CD4-positive, alpha-beta T cell (primary cell): ENCODE results near the gene CASP4. TPM values are rescaled to one million over a fixed set of nuclear protein-coding genes. Genes with fewer than 3 reads are reported as not detected.

Source experiments
- ATAC-seq: fragments of 200-7000 bp; cut with Tn5 transposase; one replicate; pipeline ENCODE4 v1.10.0; 2022; ENCODE audit warnings: mild to moderate bottlenecking; ENCODE audit not compliant: poor library complexity
- CTCF ChIA-PET: fragments of 350-600 bp; sonication (Branson Sonifier 250); formaldehyde crosslinking; loops from one replicate; lab custom pipeline; 2021; ENCODE audit warnings: antibody characterized with exemption, inconsistent platforms; lab: Charles Lee
- POLR2A ChIA-PET: fragments of 350-600 bp; sonication (Branson Sonifier 250); formaldehyde crosslinking; loops from one replicate; lab custom pipeline; 2021; ENCODE audit warnings: antibody characterized with exemption, inconsistent platforms; lab: Charles Lee
- DNase-seq, 14 experiments: peaks; one replicate each; pipeline ENCODE4 v3.0.0-alpha.2; 2013 to 2020; ENCODE audit warnings: mixed read lengths in 2 of 14
- H3K27ac ChIP-seq, 2 donors: one replicate each; pipeline versions ENCODE4 v1.5.1 to v1.7.0; 2013; ENCODE audit warnings: low read length in 2 of 2, low read depth in 1 of 2, mild to moderate bottlenecking in 1 of 2
- H3K27me3 ChIP-seq, 2 experiments: 1 replicate in 1 of 2; 2 replicates in 1 of 2; pipeline versions ENCODE4 v1.6.1 to v1.7.0; 2013; ENCODE audit warnings: low read length in 2 of 2, control low read depth in 1 of 2, mild to moderate bottlenecking in 1 of 2, moderate library complexity in 1 of 2; ENCODE audit not compliant: insufficient read depth in 2 of 2, control insufficient read depth in 1 of 2
- H3K36me3 ChIP-seq: one replicate; pipeline ENCODE4 v1.6.1; 2013; ENCODE audit warnings: low read length, control low read depth; ENCODE audit not compliant: insufficient read depth
- H3K4me1 ChIP-seq: one replicate; pipeline ENCODE4 v1.6.1; 2013; ENCODE audit warnings: low read length, control low read depth; ENCODE audit not compliant: insufficient read depth
- H3K4me3 ChIP-seq: one replicate; pipeline ENCODE4 v1.5.1; 2013; ENCODE audit warnings: mild to moderate bottlenecking, low read length, moderate library complexity
- H3K9me3 ChIP-seq, 2 experiments: 1 replicate in 1 of 2; 2 replicates in 1 of 2; pipeline versions ENCODE4 v1.6.1 to v1.7.0; 2013; ENCODE audit warnings: low read length in 2 of 2, mild to moderate bottlenecking in 2 of 2, control low read depth in 1 of 2, moderate library complexity in 1 of 2; ENCODE audit not compliant: control insufficient read depth in 1 of 2, insufficient read depth in 1 of 2
- H3K27ac Mint-ChIP-seq: one replicate; pipeline ENCODE4 v1.8.0; 2020; ENCODE audit warnings: mixed read lengths
- H3K27me3 Mint-ChIP-seq: one replicate; pipeline ENCODE4 v1.8.0; 2021; ENCODE audit warnings: mixed read lengths
- H3K36me3 Mint-ChIP-seq: one replicate; pipeline ENCODE4 v1.8.0; 2021; ENCODE audit warnings: low read depth, mixed read lengths
- H3K4me1 Mint-ChIP-seq: one replicate; pipeline ENCODE4 v1.8.0; 2021; ENCODE audit warnings: low read depth, mixed read lengths
- H3K4me3 Mint-ChIP-seq: one replicate; pipeline ENCODE4 v1.8.0; 2020; ENCODE audit warnings: mild to moderate bottlenecking, mixed read lengths
- H3K9me3 Mint-ChIP-seq: one replicate; pipeline ENCODE4 v1.8.0; 2020; ENCODE audit warnings: mixed read lengths
- intact Hi-C, 2 experiments: fragments of 100-400 bp; cut with DNase I in 1 of 2; cut with micrococcal nuclease in 1 of 2; formaldehyde crosslinking; loops; one replicate each; pipeline versions ENCODE4 v1.15.1 to v1.9.0; 2023 to 2025; cut with DNase I, micrococcal nuclease
- total RNA-seq, 174 experiments: library from RNA in 2 of 174; stranded (reverse) in 2 of 174; gene quantifications; one replicate each; pipeline ENCODE4 v1.2.3 and lab custom pipeline; 2021 to 2026
- TF ChIP-seq, protein P1 (sequence below): fragments of 200-600 bp; IDR thresholded peaks from one replicate; pipeline ENCODE4 v1.8.0; 2022; ENCODE audit warnings: antibody characterized with exemption, mild to moderate bottlenecking

CASP4 gene
- total RNA-seq, 2 experiments from 2014 or later, result 54.3 to 56.3 TPM

- no peaks in the 10 kb centered on the region for H3K4me1 ChIP-seq
- TF ChIP-seq, protein P1, sequence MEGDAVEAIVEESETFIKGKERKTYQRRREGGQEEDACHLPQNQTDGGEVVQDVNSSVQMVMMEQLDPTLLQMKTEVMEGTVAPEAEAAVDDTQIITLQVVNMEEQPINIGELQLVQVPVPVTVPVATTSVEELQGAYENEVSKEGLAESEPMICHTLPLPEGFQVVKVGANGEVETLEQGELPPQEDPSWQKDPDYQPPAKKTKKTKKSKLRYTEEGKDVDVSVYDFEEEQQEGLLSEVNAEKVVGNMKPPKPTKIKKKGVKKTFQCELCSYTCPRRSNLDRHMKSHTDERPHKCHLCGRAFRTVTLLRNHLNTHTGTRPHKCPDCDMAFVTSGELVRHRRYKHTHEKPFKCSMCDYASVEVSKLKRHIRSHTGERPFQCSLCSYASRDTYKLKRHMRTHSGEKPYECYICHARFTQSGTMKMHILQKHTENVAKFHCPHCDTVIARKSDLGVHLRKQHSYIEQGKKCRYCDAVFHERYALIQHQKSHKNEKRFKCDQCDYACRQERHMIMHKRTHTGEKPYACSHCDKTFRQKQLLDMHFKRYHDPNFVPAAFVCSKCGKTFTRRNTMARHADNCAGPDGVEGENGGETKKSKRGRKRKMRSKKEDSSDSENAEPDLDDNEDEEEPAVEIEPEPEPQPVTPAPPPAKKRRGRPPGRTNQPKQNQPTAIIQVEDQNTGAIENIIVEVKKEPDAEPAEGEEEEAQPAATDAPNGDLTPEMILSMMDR, result no peak
- no peaks in the 10 kb centered on the region for H3K36me3 Mint-ChIP-seq
- POLR2A ChIA-PET, result no interaction called here
- H3K4me3 Mint-ChIP-seq, result no peak overlapping the region
- no peaks in the 10 kb centered on the region for H3K27me3 ChIP-seq
- no peak for ATAC-seq
- H3K27me3 Mint-ChIP-seq, result no peaks in the 10 kb centered on the region
- CTCF ChIA-PET, result no interaction called here
- no peak overlapping the region for H3K27ac Mint-ChIP-seq
- DNase-seq, result no peak
- intact Hi-C loops, result no loop called here
- H3K27ac ChIP-seq, result no peak overlapping the region
- H3K9me3 Mint-ChIP-seq, result no peaks in the 10 kb centered on the region
- no peaks in the 10 kb centered on the region for H3K36me3 ChIP-seq
- H3K4me1 Mint-ChIP-seq, result peaks cover 6% of the 10 kb centered on the region
- H3K9me3 ChIP-seq, result no peaks in the 10 kb centered on the region
- H3K4me3 ChIP-seq, result no peak overlapping the region
These were observed 35.6 kb upstream of the CASP4 start for GRCh38 chr11:105004021-105004420.

DNA sequence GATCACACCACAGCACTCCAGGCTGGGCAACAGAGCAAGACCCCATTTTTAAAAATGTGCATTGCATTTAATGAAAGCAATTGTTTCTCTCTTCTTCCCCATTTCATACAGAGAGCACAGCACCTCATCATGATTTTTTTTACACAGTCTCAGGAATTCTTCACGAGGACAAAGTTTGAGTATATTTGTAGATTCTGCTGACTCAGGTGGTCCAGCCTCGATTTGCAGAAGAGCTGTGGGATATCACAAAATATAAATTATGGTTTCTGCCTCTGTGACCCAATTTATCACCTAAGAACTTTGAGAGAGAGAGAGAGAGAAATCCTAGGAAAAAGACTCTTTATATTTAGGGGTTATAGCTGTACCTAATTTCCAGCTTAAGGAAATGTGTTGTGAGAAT, 34.8 kb upstream of the CASP4 start:
- no peak overlapping the region for H3K27ac Mint-ChIP-seq
- no peaks in the 10 kb centered on the region for H3K9me3 Mint-ChIP-seq
- ATAC-seq (no peak), DNase-seq (no peak)
- Histone ChIP-seq H3K9me3 (no peaks in the 10 kb centered on the region), H3K27ac (no peak overlapping the region), H3K4me3 (no peak overlapping the region), H3K36me3 (no peaks in the 10 kb centered on the region), H3K27me3 (no peaks in the 10 kb centered on the region), H3K4me1 (no peaks in the 10 kb centered on the region)
- intact Hi-C loops, result no loop called here
- TF ChIP-seq, protein P1, result no peak
- H3K27me3 Mint-ChIP-seq, result no peaks in the 10 kb centered on the region
- ChIA-PET CTCF (no interaction called here), POLR2A (no interaction called here)
- H3K4me1 Mint-ChIP-seq, result peaks cover 6% of the 10 kb centered on the region
- no peaks in the 10 kb centered on the region for H3K36me3 Mint-ChIP-seq
- no peak overlapping the region for H3K4me3 Mint-ChIP-seq

- no peak overlapping the region for H3K27ac Mint-ChIP-seq
- Histone ChIP-seq H3K27ac (no peak overlapping the region), H3K27me3 (no peaks in the 10 kb centered on the region), H3K4me3 (no peak overlapping the region), H3K9me3 (no peaks in the 10 kb centered on the region), H3K36me3 (no peaks in the 10 kb centered on the region), H3K4me1 (no peaks in the 10 kb centered on the region)
- H3K27me3 Mint-ChIP-seq, result no peaks in the 10 kb centered on the region
- no peaks in the 10 kb centered on the region for H3K9me3 Mint-ChIP-seq
- DNase-seq, result peak; percentile 17 to 73 (median 40)
- TF ChIP-seq, protein P1, result peak; percentile 72
- intact Hi-C loops, result loop anchor here in 1 of 2 experiments (2.0 kb wide), 1 partner anchor 392 kb away; no protein-coding TSS in a partner anchor
- peak; percentile 82 for ATAC-seq
- no peaks in the 10 kb centered on the region for H3K36me3 Mint-ChIP-seq
- ChIA-PET POLR2A (no interaction called here), CTCF (interaction anchor here (1.2 kb wide), 1 partner anchor 124 kb away, joined by 3 read pairs; no protein-coding TSS in a partner anchor)
- H3K4me1 Mint-ChIP-seq, result peaks cover 6% of the 10 kb centered on the region
- no peak overlapping the region for H3K4me3 Mint-ChIP-seq
These were observed 32.4 kb upstream of the CASP4 start for GRCh38 chr11:105000797-105001196.
